ENCODE data around the gene SMAD3. TPM values are rescaled to one million over a fixed set of nuclear protein-coding genes. Genes with fewer than 3 reads are reported as not detected.
A peak's percentile ranks its signal among the peaks of the same experiment; 100 is the strongest.

The SMAD3 gene
- polyA plus RNA-seq (2011; rRNA removed) (35.1 and 59.4 TPM in 2 replicates), polyA minus RNA-seq (2011; rRNA and poly(A)+ RNA removed) (58.3 and 68.0 TPM in 2 replicates)

DNA sequence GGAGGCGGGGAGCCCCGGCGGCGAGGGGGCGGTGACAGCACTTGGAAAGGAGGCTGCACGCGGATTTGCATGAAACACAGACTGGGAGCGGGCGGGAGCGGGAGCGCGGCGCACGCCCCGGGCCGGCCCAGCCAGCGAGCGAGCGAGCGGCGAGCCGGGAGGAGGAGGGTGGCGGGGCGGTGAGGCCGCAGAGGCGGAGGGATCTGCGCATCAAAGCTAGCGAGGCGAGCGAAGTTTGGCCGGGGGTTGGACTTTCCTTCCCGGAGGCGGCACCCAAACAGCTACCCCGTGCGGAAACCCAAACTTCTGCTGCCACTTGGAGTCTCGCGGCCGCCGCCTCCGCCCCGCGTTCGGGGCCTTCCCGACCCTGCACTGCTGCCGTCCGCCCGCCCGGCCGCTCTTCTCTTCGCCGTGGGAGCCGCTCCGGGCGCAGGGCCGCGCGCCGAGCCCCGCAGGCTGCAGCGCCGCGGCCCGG is at the start of gene SMAD3:
Gene SMAD3 (plus strand): TSS at position 72 of the 475 bp plus-strand sequence. CDS start 553 bp downstream, outside the sequence.
- POLR2A ChIA-PET = interaction anchor here (0.6 to 0.7 kb wide), 2 partner anchors 23 to 33 kb away, joined by 3 to 5 read pairs; no protein-coding TSS in a partner anchor

DNA sequence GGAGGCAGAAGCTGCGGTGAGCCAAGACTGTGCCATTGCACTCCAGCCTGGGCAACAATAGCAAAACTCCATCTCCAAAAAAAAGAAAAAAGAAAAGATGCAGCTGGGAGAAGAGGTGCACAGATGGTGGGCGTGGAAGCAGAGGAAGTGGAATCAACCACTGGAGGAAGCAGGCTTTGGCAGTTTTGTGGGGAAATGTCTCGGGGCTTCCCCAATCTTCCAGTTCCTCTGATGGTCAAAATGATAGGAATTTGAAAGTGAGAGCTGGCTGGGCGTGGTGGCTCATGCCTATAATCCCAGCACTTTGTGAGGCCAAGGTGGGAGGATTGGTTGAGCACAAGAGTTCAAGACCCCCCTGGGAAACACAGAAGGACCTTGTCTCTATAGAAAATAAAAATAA is 48.1 kb upstream of the SMAD3 start:
- ChIA-PET POLR2A (no interaction called here), CTCF (no interaction called here)
- Histone ChIP-seq H3K36me3 (ENCODE audit: control insufficient read depth, insufficient read depth, low read length) (no peaks in the 10 kb centered on the region), H3K4me3 (ENCODE audit: low read depth, low read length) (no peak overlapping the region), H3K27me3 (ENCODE audit: control insufficient read depth, insufficient read depth, low read length) (peaks cover 4% of the 10 kb centered on the region)
- TF ChIP-seq, protein P1, sequence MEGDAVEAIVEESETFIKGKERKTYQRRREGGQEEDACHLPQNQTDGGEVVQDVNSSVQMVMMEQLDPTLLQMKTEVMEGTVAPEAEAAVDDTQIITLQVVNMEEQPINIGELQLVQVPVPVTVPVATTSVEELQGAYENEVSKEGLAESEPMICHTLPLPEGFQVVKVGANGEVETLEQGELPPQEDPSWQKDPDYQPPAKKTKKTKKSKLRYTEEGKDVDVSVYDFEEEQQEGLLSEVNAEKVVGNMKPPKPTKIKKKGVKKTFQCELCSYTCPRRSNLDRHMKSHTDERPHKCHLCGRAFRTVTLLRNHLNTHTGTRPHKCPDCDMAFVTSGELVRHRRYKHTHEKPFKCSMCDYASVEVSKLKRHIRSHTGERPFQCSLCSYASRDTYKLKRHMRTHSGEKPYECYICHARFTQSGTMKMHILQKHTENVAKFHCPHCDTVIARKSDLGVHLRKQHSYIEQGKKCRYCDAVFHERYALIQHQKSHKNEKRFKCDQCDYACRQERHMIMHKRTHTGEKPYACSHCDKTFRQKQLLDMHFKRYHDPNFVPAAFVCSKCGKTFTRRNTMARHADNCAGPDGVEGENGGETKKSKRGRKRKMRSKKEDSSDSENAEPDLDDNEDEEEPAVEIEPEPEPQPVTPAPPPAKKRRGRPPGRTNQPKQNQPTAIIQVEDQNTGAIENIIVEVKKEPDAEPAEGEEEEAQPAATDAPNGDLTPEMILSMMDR (IDR thresholded peaks at IDR 0.05; ENCODE audit: insufficient read depth, low read depth, low read length) = no peak
- DNase-seq (ENCODE audit: low read depth) = no peak

More for the DNA sequence above, at the start of gene SMAD3:
- CTCF ChIA-PET = interaction anchor here (1.3 to 2.2 kb wide), 3 partner anchors 15 to 119 kb away, joined by 3 to 9 read pairs (median 7); no protein-coding TSS in a partner anchor
- peak; percentile 66 for DNase-seq (ENCODE audit: low read depth)
- Histone ChIP-seq H3K4me3 (ENCODE audit: low read depth, low read length) (peak within 1 kb of the TSS; percentile 98), H3K36me3 (ENCODE audit: control insufficient read depth, insufficient read depth, low read length) (no peaks in the 10 kb centered on the region), H3K27me3 (ENCODE audit: control insufficient read depth, insufficient read depth, low read length) (no peaks in the 10 kb centered on the region)
- TF ChIP-seq, protein P1 (IDR thresholded peaks at IDR 0.05; ENCODE audit: insufficient read depth, low read depth, low read length) = no peak

DNA sequence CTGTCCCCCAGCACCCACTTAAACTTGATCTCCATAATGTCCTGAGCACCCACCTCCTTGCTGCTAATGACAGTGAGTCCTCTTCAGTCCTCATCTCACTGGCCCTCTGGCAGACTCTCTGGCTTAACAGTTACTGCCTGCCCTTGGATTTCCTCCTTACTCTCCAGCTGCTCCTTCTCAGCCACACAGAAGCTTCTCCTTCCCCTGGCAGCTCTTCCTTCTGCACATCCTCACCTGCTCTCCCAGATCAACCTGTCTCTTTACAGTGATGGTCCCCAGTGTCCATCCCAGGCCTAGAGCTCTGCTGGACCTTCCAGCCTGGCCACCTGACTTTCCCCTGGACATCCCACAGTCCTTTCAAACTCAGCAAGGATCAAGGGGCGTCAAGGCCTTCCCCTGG is 47.4 kb upstream of the SMAD3 start:
- DNase-seq (ENCODE audit: low read depth) = no peak
- CTCF ChIA-PET = no interaction called here
- Histone ChIP-seq H3K4me3 (ENCODE audit: low read depth, low read length) (no peak overlapping the region), H3K27me3 (ENCODE audit: control insufficient read depth, insufficient read depth, low read length) (peaks cover 4% of the 10 kb centered on the region), H3K36me3 (ENCODE audit: control insufficient read depth, insufficient read depth, low read length) (no peaks in the 10 kb centered on the region)
- TF ChIP-seq, protein P1 (IDR thresholded peaks at IDR 0.05; ENCODE audit: insufficient read depth, low read depth, low read length) = no peak
- POLR2A ChIA-PET = no interaction called here

DNA sequence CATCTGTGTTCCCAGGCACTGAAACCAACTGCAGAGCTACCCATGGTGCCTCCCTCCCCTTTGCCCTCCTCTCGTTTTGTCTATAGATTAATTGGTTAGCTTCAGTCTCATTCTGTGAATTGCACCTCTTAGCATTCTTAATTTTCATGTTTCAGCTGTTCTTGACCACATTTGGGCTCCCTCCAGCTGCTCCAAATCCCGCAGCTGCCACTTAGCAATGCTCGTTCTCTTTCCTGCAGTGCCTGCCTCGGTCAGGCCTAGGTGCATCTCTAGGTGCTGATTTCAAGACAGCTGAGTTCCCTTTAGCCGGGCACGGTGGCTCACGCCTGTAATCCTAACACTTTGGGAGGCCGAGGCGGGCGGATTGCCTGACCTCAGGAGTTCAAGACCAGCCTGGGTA is 47.0 kb upstream of the SMAD3 start:
- DNase-seq (ENCODE audit: low read depth) = no peak
- Histone ChIP-seq H3K27me3 (ENCODE audit: control insufficient read depth, insufficient read depth, low read length) (peaks cover 4% of the 10 kb centered on the region), H3K36me3 (ENCODE audit: control insufficient read depth, insufficient read depth, low read length) (no peaks in the 10 kb centered on the region), H3K4me3 (ENCODE audit: low read depth, low read length) (no peak overlapping the region)
- CTCF ChIA-PET = no interaction called here
- POLR2A ChIA-PET = no interaction called here
- TF ChIP-seq, protein P1 (IDR thresholded peaks at IDR 0.05; ENCODE audit: insufficient read depth, low read depth, low read length) = no peak

DNA sequence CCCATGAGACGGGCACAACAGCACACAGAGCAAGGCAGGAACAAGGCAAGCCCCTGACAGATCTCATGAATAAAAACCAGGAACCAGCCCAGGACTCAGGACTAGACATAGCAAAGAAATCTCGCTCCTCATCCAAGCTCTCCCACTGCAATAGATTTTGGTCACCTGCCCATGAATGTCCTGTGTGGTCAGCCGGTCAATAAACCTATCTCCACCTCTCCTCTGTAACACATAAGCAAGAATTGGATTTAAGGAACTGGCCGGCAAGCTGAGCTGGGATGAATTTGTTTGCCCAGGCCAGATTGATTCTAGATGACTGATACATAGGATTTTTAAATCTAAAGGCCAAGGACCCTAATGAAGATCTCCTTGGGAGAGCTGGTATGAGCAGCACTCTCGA is 46.3 kb upstream of the SMAD3 start:
- Histone ChIP-seq H3K27me3 (ENCODE audit: control insufficient read depth, insufficient read depth, low read length) (peaks cover 4% of the 10 kb centered on the region), H3K4me3 (ENCODE audit: low read depth, low read length) (no peak overlapping the region), H3K36me3 (ENCODE audit: control insufficient read depth, insufficient read depth, low read length) (no peaks in the 10 kb centered on the region)
- ChIA-PET POLR2A (no interaction called here), CTCF (no interaction called here)
- TF ChIP-seq, protein P1 (IDR thresholded peaks at IDR 0.05; ENCODE audit: insufficient read depth, low read depth, low read length) = no peak
- no peak for DNase-seq (ENCODE audit: low read depth)

All from BJ (cell line).